Transverse colon (tissue), 4 donors: Measurements from ENCODE around the gene ACAP3.
A peak's percentile ranks its signal among the peaks of the same experiment; 100 is the strongest.

ENCODE experiments used
- EP300 ChIP-seq: sonication (generic); formaldehyde crosslinking; IDR thresholded peaks from one replicate; pipeline ENCODE4 v1.6.1; 2017; ENCODE audit warnings: antibody characterized with exemption, low read depth
- POLR2A ChIP-seq: fragments of 450-650 bp; IDR thresholded peaks from one replicate; pipeline ENCODE4 v1.6.1; 2016; ENCODE audit warnings: antibody characterized with exemption, mild to moderate bottlenecking, moderate library complexity
- POLR2AphosphoS5 ChIP-seq, 3 donors: sonication (generic); formaldehyde crosslinking; IDR thresholded peaks; one replicate each; pipeline ENCODE4 v1.6.1; 2016; ENCODE audit warnings: antibody characterized with exemption in 3 of 3
- TF ChIP-seq, protein P1 (sequence below), 5 experiments: fragments of 200-600 bp in 3 of 5; fragments of 450-650 bp in 2 of 5; sonication (generic) in 3 of 5; IDR thresholded peaks; 1 replicate in 2 of 5; 2 replicates in 3 of 5; pipeline ENCODE4 v1.5.1; 2016 to 2017; ENCODE audit warnings: antibody characterized with exemption in 5 of 5, inconsistent platforms in 3 of 5, mild to moderate bottlenecking in 2 of 5, moderate library complexity in 1 of 5

DNA sequence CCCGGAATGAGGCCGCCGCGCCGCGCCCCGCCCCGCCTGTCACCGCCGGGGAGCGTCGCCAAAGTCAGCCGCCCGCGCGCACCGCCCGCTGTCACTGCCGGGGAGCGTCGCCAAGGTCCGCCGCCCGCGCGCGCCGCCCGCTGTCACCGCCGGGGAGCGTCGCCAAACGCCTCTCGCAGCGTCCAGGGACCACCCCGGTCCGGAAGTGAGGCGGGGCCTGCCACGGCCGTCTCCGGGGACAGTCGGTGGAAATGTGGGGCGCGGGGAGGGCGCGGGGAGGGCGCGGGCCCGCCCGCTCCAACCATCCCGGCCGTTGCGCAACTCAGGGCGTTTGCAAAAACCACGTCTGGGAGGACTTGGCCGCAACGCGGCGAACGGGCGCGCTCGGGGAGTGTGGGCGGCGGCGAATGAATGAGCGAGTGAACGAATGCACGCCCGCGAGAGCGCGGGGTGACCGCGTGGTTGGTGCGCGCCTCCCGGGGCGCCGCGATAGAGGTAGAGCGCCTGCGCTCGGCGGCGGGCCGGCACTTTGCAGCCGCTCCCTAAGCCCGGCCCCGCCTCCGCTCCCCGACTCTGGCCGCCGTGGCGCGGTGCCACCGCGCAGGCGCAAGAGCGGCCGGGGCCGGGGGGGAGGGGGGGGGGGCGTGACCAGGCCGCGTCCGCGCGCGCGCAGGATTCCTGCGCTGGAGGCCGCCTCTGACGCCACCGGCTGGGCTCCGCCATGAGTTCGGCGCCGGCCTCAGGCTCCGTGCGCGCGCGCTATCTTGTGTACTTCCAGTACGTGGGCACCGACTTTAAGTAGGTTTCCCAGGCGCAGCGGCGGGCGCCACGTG, at the start of gene ACAP3, which contains the start of gene PUSL1:
- TF ChIP-seq, protein P1, sequence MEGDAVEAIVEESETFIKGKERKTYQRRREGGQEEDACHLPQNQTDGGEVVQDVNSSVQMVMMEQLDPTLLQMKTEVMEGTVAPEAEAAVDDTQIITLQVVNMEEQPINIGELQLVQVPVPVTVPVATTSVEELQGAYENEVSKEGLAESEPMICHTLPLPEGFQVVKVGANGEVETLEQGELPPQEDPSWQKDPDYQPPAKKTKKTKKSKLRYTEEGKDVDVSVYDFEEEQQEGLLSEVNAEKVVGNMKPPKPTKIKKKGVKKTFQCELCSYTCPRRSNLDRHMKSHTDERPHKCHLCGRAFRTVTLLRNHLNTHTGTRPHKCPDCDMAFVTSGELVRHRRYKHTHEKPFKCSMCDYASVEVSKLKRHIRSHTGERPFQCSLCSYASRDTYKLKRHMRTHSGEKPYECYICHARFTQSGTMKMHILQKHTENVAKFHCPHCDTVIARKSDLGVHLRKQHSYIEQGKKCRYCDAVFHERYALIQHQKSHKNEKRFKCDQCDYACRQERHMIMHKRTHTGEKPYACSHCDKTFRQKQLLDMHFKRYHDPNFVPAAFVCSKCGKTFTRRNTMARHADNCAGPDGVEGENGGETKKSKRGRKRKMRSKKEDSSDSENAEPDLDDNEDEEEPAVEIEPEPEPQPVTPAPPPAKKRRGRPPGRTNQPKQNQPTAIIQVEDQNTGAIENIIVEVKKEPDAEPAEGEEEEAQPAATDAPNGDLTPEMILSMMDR (IDR thresholded peaks at IDR 0.05), result peak in 3 of 5 experiments; percentile 2 to 60 (median 28)
- TF ChIP-seq EP300 (no peak), POLR2A (peak; percentile 27), POLR2AphosphoS5 (IDR thresholded peaks at IDR 0.05) (peak in 2 of 3 donors; percentile 48 to 61)
